GM21423 (cell line): ENCODE data around the gene RAVER2.
"Not testable (repeated sequence)": the region's sequence is repeated elsewhere in the genome, so short reads cannot be mapped to it uniquely, and the experiment has no call there.

ENCODE experiments used
- ATAC-seq: cut with Tn5 transposase; IDR thresholded peaks from one replicate; pipeline ENCODE4 v1.9.1; 2021; ENCODE audit warnings: mild to moderate bottlenecking, moderate library complexity; ENCODE audit not compliant: unreplicated experiment

The RAVER2 gene

GRCh38 chr1:64810001-64810400 lies 65.1 kb downstream of the RAVER2 start:
- ATAC-seq: no peak

- ATAC-seq: no peak
These were observed 66.3 kb downstream of the RAVER2 start for GRCh38 chr1:64811131-64811530.

GRCh38 chr1:64814427-64814826 lies 69.6 kb downstream of the RAVER2 start:
- ATAC-seq: no peak

- not testable (repeated sequence) for ATAC-seq
These were observed 72.5 kb downstream of the RAVER2 start for GRCh38 chr1:64817364-64817763.

GRCh38 chr1:64820572-64820971 lies 75.7 kb downstream of the RAVER2 start:
- not testable (repeated sequence) for ATAC-seq

GRCh38 chr1:64822621-64823020 lies 77.7 kb downstream of the RAVER2 start:
- no peak for ATAC-seq

GRCh38 chr1:64823691-64824476 lies 79.0 kb downstream of the RAVER2 start:
- ATAC-seq: no peak

- no peak for ATAC-seq
These were observed 82.1 kb downstream of the RAVER2 start for GRCh38 chr1:64826991-64827390.

- ATAC-seq: no peak
These were observed 84.0 kb downstream of the RAVER2 start for GRCh38 chr1:64828829-64829228.

GRCh38 chr1:64829411-64830029 lies 84.6 kb downstream of the RAVER2 start:
- ATAC-seq: no peak

GRCh38 chr1:64830030-64830651 lies 85.3 kb downstream of the RAVER2 start:
- ATAC-seq: no peak

GRCh38 chr1:64834734-64835133 lies 89.9 kb downstream of the RAVER2 start:
- no peak for ATAC-seq

GRCh38 chr1:64836802-64837201 lies 91.9 kb downstream of the RAVER2 start:
- no peak for ATAC-seq

- ATAC-seq: no peak
These were observed 93.6 kb downstream of the RAVER2 start for GRCh38 chr1:64838486-64838885.

GRCh38 chr1:64839261-64839660 lies 94.4 kb downstream of the RAVER2 start:
- no peak for ATAC-seq

GRCh38 chr1:64839732-64840405 lies 95.0 kb downstream of the RAVER2 start:
- no peak for ATAC-seq

- no peak for ATAC-seq
These were observed 96.6 kb downstream of the RAVER2 start for GRCh38 chr1:64841330-64842065.

GRCh38 chr1:64842224-64842623 lies 97.3 kb downstream of the RAVER2 start:
- no peak for ATAC-seq

GRCh38 chr1:64843675-64844074 lies 98.8 kb downstream of the RAVER2 start:
- ATAC-seq: no peak

GRCh38 chr1:64844175-64844574 lies 99.3 kb downstream of the RAVER2 start:
- no peak for ATAC-seq

- ATAC-seq: no peak
These were observed 99.7 kb downstream of the RAVER2 start for GRCh38 chr1:64844609-64845008.
